ENCODE results near the gene VN1R5.

- TF ChIP-seq CTCF (IDR thresholded peaks at IDR 0.05) (no peak), POLR2A (IDR thresholded peaks at IDR 0.05) (no peak)
Observed at GRCh38 chr1:247295746-247296145, 39.9 kb downstream of the VN1R5 start.
